HG02678 (cell line): Measurements from ENCODE around the gene CENPF.

Source experiments
- ATAC-seq: cut with Tn5 transposase; IDR thresholded peaks from one replicate; pipeline ENCODE4 v1.9.1; 2021; ENCODE audit warnings: mild to moderate bottlenecking, moderate library complexity; ENCODE audit not compliant: unreplicated experiment

CENPF gene

GRCh38 chr1:214700437-214700836 lies 97.4 kb downstream of the CENPF start:
- no peak for ATAC-seq

- no peak for ATAC-seq
These were observed 99.6 kb downstream of the CENPF start for GRCh38 chr1:214702556-214702955.

GRCh38 chr1:214707306-214708087 lies 104.5 kb downstream of the CENPF start:
- no peak for ATAC-seq

- no peak for ATAC-seq
These were observed 105.4 kb downstream of the CENPF start for GRCh38 chr1:214708321-214708955.

- no peak for ATAC-seq
These were observed 106.2 kb downstream of the CENPF start for GRCh38 chr1:214709241-214709640.

GRCh38 chr1:214712737-214713136 lies 109.7 kb downstream of the CENPF start:
- ATAC-seq, result no peak
